ENCODE measurements around the gene DVL1.

The DVL1 gene

DNA sequence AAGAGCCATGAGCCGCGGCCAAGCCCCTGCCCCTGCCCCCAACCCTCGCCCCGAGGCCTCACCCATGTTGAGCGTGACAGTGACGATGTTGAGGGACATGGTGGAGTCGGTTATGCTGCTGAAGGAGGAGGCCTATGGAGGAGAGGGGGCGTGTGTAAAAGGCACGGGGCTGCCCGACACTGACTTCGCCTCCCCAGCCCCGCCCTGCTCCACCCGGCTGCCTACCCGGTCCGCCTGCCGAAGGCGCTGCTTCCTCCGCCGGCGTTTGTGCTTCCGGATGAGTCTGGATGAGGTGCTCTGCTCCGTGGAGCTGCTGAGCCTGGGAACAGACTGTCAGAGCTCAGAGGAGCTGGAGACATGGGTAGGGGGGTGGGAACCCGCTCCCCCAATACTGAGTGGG is 9.0 kb downstream of the DVL1 start:
- DNase-seq = no peak

DNA sequence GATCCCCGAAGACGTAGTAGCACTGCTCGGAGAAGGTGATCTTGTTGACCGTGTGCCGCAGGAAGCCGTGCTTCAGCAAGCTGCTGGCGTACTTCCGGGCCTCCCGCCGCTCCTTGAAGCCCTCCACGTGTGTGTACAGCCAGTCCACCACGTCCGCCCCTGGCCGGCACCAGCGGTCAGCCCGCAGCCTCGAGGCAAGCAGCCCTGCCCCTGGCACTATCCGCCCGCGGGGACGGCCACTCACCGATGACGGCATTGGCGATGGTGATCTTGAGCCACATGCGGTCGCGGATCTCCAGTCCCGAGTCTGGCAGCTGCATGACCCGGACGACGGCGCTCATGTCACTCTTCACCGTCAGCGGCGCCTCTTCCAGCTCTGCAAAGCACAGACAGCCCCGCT is 10.9 kb downstream of the DVL1 start:
- no peak for DNase-seq

DNA sequence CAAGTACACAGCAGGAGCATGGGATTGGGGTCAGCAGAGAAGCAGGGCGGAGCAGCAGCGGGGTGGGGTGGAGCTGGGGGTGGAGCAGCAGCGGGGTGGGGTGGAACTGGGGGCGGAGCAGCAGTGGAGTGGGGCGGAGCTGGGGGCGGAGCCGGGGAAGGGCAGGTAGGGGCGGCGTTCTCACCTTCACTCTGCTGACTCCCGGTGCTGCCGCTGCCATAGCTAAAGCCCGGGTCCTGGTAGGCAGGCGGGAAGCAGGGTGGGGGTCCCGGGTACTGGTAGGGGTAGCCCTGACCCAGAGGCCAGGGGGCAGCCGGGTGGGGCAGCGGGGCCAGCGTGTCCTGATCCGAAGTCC is 11.4 kb downstream of the DVL1 start:
- DNase-seq = no peak

DNA sequence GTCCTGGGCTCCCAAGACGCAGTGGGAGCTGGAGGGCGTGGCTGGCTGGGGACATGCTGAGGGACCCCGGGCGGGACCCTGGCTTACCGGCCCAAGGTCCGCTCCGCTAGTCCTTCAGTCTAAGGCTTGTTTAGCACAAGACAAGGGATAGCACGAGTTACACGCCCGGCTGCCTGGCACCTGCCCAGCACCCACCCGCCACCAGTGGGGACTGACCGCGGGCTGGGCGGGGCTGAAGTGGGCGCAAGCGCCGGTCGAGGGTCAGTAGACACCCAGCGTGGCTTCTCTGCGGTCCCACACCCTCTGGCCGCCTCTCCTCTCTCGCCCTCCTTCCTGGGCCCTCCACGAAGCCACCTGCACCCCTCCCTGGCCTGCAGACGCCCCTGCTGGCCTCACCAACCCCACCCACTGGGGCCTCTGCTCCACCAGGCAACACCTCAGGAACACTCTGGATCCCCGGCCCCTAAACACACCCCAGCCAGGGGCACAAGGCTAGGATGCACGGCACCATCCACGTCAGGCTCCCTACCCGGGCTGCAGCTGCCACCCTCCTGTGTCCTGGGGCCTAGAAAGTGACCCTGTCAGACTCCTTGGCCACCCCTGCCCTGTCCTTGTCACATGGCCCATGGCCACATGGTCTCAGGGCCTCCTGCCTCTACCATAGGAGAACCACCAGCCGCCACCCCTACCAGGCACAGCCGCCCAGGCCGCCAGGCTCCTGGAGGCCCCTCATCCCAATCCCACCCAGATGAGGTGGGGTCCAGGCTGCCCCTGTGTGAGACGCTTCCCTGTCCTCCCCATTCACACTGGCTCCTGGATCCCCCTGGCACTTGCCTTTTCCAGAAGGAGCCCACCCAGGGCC is 12.1 kb downstream of the DVL1 start:
- DNase-seq = no peak

DNA sequence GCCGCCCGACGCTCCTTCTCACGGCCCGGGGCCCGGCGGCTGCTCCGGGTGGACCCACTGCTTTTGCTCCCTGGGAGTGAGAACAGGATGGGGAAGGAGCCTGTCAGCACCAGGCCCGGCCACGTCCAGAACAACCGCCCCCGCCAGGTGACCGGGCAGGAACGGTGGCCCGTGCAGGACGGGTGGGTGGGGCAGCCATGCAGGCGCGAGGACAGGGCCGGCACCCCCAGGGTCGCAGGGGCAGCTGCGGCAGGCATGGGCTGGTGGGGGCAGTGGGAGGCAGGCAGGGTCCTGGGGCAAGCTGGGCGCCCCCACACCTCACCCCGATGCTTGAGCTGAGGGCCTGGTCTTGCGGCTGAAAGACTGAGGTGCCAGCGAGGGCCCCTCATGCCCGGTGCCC is 12.8 kb downstream of the DVL1 start:
- no peak for DNase-seq

DNA sequence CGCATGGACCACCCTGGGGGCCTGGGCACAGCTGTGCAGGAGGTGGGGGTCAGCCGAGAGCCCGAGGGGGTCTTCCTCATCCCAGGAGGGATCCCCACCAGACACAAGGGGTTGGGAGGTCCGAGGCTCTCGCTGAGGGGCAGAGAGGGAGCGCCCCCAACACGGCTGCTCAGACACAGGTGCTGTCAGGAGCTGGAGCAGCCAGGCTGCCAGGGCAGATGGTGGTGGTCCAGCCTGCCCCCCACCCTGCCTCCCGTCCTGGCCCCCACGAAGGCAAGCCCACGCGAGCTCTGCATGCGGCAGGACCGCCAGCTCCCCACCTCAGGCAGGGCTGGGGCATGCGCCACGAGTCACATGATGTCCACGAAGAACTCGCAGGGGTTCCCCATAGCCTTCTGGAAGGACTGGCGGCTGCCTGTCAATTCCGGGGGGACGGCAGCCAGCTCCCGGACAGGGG is 13.4 kb downstream of the DVL1 start:
- DNase-seq = no peak

DNA sequence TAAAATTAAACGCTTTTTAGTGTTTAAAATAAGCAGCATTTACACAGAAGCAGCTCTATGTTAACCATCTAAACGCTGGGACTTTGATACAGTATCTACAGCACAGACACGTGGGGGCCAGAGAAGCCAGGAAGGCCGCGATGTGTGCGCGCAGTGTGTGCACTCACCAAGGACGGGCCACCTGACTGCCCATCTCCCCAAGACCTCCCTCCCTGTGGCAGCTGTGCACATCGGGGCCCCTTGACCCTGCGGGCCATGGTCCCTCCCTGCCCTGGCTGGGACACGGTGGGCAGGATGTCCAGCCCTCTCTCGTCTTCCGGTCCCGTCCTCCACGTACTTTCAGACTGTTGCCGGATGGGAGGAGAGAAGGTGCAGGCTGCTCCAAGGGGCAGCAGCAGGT is 13.9 kb downstream of the DVL1 start:
- no peak for DNase-seq

DNA sequence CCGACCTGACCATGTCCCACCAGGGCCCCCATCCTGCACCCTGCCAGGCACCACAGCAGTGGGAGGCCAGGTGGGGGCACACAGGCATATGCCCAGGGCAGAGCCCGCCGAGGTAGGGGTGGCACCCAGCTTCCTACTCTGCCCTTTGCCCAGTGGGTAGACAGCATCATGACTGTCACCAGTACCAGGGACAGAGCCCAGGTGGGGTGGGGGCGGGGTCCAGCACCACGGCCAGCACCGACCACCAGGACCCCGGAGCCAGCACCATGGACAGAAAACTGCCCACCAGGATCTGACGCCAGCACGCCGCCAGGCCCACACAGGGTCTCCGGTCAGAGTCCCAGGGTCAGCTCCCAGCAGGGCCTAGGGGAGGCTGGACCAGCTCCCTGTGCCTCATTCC is 14.4 kb downstream of the DVL1 start:
- no peak for DNase-seq

DNA sequence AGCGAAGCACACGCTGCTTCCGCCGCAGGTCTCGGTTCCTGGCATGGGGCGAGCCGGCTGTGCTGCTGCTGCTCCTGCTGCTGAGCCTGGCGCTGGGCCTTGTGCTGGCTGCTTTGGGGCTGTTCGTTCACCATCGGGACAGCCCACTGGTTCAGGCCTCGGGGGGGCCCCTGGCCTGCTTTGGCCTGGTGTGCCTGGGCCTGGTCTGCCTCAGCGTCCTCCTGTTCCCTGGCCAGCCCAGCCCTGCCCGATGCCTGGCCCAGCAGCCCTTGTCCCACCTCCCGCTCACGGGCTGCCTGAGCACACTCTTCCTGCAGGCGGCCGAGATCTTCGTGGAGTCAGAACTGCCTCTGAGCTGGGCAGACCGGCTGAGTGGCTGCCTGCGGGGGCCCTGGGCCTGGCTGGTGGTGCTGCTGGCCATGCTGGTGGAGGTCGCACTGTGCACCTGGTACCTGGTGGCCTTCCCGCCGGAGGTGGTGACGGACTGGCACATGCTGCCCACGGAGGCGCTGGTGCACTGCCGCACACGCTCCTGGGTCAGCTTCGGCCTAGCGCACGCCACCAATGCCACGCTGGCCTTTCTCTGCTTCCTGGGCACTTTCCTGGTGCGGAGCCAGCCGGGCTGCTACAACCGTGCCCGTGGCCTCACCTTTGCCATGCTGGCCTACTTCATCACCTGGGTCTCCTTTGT is 15.5 kb downstream of the DVL1 start:
- no peak for DNase-seq

DNA sequence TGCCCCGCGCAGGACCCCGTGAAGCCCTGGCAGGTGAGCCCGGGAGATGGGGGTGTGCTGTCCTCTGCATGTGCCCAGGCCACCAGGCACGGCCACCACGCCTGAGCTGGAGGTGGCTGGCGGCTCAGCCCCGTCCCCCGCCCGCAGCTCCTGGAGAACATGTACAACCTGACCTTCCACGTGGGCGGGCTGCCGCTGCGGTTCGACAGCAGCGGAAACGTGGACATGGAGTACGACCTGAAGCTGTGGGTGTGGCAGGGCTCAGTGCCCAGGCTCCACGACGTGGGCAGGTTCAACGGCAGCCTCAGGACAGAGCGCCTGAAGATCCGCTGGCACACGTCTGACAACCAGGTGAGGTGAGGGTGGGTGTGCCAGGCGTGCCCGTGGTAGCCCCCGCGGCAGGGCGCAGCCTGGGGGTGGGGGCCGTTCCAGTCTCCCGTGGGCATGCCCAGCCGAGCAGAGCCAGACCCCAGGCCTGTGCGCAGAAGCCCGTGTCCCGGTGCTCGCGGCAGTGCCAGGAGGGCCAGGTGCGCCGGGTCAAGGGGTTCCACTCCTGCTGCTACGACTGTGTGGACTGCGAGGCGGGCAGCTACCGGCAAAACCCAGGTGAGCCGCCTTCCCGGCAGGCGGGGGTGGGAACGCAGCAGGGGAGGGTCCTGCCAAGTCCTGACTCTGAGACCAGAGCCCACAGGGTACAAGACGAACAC is 16.3 kb downstream of the DVL1 start:
- no peak for DNase-seq

DNA sequence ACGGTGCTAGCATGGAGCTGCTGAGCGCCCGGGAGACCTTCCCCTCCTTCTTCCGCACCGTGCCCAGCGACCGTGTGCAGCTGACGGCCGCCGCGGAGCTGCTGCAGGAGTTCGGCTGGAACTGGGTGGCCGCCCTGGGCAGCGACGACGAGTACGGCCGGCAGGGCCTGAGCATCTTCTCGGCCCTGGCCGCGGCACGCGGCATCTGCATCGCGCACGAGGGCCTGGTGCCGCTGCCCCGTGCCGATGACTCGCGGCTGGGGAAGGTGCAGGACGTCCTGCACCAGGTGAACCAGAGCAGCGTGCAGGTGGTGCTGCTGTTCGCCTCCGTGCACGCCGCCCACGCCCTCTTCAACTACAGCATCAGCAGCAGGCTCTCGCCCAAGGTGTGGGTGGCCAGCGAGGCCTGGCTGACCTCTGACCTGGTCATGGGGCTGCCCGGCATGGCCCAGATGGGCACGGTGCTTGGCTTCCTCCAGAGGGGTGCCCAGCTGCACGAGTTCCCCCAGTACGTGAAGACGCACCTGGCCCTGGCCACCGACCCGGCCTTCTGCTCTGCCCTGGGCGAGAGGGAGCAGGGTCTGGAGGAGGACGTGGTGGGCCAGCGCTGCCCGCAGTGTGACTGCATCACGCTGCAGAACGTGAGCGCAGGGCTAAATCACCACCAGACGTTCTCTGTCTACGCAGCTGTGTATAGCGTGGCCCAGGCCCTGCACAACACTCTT is 17.0 kb downstream of the DVL1 start:
- no peak for DNase-seq

DNA sequence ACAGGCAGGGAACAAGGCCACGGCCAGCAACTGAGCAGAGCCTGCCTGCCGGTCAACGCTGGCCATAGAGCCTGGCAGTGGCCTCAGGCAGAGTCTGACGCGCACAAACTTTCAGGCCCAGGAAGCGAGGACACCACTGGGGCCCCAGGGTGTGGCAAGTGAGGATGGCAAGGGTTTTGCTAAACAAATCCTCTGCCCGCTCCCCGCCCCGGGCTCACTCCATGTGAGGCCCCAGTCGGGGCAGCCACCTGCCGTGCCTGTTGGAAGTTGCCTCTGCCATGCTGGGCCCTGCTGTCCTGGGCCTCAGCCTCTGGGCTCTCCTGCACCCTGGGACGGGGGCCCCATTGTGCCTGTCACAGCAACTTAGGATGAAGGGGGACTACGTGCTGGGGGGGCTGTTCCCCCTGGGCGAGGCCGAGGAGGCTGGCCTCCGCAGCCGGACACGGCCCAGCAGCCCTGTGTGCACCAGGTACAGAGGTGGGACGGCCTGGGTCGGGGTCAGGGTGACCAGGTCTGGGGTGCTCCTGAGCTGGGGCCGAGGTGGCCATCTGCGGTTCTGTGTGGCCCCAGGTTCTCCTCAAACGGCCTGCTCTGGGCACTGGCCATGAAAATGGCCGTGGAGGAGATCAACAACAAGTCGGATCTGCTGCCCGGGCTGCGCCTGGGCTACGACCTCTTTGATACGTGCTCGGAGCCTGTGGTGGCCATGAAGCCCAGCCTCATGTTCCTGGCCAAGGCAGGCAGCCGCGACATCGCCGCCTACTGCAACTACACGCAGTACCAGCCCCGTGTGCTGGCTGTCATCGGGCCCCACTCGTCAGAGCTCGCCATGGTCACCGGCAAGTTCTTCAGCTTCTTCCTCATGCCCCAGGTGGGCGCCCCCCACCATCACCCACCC is 17.9 kb downstream of the DVL1 start, which contains the start of gene TAS1R3:
TSS of gene TAS1R3 (plus strand) at position 213 of the 898 bp plus-strand sequence. CDS start at position 279, 66 bp downstream.
- no peak for DNase-seq

DNA sequence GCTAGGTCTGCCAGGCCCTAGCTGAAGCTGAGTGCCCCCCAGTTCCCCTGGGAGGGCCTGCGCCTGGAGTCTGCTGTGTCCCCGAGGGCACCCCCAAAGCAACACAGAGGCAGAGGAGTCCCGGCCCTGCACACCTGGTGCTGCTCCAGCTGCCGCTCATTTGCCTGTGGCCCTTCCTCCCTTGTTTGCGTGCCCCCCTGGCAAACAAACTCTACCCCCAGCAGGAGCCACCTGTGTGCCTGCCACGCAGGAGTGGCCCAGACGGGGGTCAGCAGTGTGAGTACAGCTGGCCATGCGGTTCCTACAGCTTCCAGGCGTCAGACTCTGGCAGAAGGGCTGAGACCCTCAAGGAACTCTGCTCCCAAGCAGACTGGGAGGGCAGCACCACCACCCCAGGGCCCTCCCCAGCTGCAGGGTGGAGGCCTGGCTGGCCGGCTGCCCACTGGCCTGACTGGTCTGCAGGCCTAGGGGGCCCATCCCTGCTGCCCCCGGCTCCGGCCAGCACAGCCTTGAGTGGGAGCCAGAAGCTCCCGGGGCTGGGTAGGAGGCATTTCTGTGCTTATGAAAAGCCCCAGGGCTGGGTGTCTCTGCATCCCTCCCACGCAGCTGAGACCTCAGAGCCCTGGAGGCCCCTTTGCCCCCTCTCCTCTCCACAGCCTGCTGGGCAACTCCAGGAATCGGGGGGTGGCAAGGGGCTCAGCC is 18.7 kb downstream of the DVL1 start:
- DNase-seq = no peak

DNA sequence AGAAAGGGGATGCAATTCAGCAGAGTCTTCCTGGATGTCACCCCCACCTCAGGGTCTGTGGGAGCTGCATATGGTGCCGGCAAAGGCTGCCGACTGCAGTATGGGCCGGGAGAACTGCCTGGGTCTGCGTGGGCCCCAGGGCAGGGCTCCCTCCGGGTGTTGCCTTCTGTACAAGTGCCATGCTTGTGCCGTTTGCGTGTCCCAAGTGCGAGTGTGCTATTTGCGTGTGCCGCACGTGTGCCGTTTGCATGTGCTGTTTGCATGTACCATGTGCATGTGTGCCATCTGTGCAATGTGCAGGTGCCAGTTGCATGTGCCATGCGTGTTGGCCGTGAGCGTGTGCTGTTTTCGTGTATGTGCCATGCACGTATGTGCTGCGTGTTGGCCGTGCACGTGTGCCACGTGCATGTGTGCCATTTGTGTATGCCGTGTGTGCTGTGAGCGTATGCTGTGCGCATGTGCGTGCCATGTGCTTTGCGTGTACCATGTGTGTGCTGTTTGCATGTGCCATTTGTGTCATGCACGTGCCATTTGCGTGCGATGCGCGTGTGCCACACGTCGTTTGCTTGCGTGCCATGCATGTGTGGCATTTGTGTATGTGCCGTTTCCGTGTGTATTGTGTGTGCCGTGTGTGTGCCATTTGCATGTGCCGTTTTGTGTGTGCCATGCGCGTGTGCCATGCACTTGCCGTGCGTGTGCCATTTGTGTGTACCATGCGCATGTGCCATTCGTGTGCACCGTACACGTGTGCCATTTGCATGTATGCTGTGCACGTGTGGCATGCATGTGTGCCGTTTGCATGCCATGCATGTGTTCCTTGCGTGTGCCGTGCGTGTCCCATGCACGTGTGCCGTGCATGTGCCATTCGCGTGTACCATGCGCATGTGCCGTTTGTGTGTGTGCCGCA is 19.7 kb downstream of the DVL1 start:
- DNase-seq = no peak

DNA sequence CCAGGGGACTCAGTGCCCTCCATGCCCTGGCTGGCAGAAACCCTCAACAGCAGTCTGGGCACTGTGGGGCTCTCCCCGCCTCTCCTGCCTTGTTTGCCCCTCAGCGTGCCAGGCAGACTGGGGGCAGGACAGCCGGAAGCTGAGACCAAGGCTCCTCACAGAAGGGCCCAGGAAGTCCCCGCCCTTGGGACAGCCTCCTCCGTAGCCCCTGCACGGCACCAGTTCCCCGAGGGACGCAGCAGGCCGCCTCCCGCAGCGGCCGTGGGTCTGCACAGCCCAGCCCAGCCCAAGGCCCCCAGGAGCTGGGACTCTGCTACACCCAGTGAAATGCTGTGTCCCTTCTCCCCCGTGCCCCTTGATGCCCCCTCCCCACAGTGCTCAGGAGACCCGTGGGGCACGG is 21.0 kb downstream of the DVL1 start:
- no peak for DNase-seq

DNA sequence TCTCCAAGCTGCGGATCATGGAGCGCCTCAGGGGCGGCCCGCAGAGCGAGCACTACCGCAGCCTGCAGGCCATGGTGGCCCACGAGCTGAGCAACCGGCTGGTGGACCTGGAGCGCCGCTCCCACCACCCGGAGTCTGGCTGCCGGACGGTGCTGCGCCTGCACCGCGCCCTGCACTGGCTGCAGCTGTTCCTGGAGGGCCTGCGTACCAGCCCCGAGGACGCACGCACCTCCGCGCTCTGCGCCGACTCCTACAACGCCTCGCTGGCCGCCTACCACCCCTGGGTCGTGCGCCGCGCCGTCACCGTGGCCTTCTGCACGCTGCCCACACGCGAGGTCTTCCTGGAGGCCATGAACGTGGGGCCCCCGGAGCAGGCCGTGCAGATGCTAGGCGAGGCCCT is 21.9 kb downstream of the DVL1 start:
- no peak for DNase-seq

DNA sequence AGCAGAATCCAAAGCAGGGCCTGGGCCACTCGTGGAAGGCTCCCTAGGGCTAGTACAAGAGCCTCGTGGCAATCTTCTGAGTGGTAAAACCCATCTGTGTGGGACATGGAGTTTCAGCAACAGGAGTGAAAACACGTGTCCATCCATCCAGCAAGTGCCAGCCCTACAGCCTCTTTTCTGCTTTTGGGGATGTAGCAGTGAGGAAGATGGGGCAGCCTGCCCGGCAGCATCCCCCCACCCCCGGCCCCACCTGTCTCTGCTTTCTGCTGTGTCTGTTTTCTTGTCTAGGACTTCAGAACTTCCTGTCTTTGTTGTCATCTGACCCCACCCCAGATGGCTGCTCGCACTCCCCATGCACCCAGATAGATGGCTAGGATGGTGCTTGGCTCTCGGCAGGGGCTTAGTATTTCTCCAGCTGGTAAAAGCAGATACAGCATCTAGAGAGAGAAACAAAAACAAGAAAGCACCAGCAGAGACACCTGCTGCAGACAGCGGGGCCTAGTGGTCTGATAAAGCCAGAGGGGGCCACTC is 23.1 kb downstream of the DVL1 start:
- DNase-seq = no peak

DNA sequence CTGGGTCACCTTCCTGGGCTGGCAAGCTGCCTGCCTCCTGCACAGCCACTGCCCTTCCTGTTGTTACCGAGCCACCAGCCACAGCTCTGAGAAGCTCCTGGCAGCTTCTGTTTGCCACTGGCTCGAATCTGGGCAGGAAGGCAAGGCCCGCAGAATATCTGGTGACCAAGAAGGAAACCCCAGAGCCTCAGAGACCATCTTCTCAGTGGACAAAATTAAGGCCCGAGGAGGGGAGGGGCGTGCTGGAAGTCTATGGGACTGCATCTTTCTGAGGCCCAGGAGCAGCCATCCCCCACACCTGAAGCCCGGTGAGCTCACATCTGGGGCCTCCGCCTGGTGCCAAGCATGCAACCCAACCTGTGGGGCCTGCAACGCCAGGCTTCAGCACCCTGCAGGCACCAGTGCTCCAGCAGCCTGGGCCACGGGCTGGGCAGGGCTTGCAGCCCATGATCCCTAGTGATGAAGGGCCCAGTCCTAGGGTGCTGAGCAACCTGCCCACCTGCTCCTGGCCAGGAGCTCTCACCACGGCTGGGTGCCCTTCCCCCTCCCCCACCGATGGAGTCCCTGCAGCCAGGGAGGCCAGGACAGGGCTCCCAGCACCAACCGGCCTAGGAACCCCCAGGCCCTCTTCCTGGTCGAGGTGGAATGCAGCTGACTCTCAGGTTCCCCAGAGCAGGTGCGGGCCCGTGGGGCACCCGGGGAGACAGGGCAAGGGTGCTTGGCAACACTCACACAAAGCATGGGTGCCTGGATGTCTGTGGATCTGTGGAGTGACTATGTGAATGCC is 23.7 kb downstream of the DVL1 start:
- no peak for DNase-seq
